ENCODE results near the gene MOAP1.

Gene MOAP1

DNA sequence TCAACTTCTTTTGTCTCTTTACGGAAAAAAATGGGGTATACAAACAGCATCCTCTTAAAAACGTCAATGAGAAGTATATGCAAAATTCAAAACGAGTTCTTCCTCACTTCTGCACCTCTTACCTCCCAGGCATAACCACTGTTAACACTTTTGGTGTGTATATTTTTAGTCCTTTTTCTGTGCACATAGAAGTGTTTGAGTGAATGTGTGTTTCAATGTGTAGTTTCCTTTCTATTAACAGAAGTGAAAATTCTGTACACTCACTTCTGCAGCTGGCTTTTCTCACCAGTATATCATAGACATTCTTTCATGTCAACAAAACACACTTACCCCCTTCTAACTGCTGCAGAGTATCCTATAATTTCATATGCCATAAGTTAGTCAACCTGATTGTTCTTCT lies 27.7 kb upstream of the MOAP1 start:
- H3K36me3 ChIP-seq (ENCODE audit: control insufficient read depth in 2 of 2, insufficient read depth in 2 of 2, low read length in 2 of 2), result peaks cover 25 to 26% of the 10 kb centered on the region in 2 donors

DNA sequence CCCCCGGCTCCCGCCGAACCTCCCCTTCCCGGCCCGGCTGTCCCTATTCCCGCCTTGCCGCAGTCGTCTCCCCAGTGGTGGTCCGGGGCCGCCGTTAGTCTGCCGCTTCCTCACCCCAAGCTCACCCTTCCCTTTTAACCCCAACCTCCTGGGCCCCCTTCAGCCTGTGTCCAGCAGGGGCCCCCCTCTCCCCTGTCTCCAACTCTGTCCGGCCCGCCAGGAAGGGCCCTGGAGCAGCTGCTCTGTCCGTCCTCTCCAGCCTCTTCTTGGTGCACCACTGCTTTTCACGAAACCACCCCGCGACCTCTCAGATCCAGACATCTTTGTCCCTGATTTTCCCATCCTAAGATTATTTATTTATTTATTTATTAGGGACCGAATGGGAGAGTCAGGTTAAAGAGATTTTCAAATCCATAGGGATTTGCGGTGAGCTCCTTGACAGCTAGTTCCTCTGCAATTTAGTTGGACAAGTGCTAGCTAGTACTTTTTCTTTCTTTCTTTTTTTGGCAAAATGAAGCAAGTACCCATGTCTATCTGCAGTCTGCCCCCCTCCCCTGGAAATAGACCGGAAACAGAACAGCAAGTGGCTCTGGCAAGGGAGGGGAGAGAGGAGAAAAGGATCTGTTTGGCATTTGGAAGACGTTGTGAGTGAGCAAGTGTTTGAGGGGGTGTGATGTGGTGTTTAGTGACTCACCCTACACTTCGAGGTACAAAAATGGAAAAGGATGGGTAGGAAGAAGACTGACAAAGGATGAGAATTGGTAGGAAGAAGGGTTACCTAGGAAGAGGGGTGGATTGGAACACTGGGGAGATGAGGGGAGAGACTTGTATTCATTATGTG lies 23.0 kb upstream of the MOAP1 start:
- H3K9me3 ChIP-seq (ENCODE audit: control insufficient read depth in 2 of 2, low read length in 2 of 2), result no peaks in the 10 kb centered on the region
- H3K4me3 ChIP-seq (ENCODE audit: low read length in 2 of 2), result peak overlapping the region; percentile 94 to 96
- H3K27me3 ChIP-seq (ENCODE audit: control insufficient read depth in 1 of 2, insufficient read depth in 2 of 2, low read length in 2 of 2), result no peaks in the 10 kb centered on the region
- H3K4me1 ChIP-seq (ENCODE audit: control insufficient read depth, insufficient read depth, low read length), result peaks cover 15% of the 10 kb centered on the region
- peak overlapping the region; percentile 74 for H3K27ac ChIP-seq (ENCODE audit: low read length)
- peaks cover 6% of the 10 kb centered on the region in 2 donors for H3K36me3 ChIP-seq (ENCODE audit: control insufficient read depth in 2 of 2, insufficient read depth in 2 of 2, low read length in 2 of 2)
- peak overlapping the region; percentile 82 to 86 for H3K9ac ChIP-seq (ENCODE audit: low read length in 2 of 2)

More for the DNA sequence above, 27.7 kb upstream of the MOAP1 start:
- H3K9ac ChIP-seq (ENCODE audit: low read length in 2 of 2), result no peak overlapping the region
- peaks cover 6% of the 10 kb centered on the region for H3K4me1 ChIP-seq (ENCODE audit: control insufficient read depth, insufficient read depth, low read length)
- no peaks in the 10 kb centered on the region for H3K27me3 ChIP-seq (ENCODE audit: control insufficient read depth in 1 of 2, insufficient read depth in 2 of 2, low read length in 2 of 2)
- no peak overlapping the region for H3K4me3 ChIP-seq (ENCODE audit: low read length in 2 of 2)
- H3K27ac ChIP-seq (ENCODE audit: low read length), result no peak overlapping the region
- no peaks in the 10 kb centered on the region for H3K9me3 ChIP-seq (ENCODE audit: control insufficient read depth in 2 of 2, low read length in 2 of 2)

DNA sequence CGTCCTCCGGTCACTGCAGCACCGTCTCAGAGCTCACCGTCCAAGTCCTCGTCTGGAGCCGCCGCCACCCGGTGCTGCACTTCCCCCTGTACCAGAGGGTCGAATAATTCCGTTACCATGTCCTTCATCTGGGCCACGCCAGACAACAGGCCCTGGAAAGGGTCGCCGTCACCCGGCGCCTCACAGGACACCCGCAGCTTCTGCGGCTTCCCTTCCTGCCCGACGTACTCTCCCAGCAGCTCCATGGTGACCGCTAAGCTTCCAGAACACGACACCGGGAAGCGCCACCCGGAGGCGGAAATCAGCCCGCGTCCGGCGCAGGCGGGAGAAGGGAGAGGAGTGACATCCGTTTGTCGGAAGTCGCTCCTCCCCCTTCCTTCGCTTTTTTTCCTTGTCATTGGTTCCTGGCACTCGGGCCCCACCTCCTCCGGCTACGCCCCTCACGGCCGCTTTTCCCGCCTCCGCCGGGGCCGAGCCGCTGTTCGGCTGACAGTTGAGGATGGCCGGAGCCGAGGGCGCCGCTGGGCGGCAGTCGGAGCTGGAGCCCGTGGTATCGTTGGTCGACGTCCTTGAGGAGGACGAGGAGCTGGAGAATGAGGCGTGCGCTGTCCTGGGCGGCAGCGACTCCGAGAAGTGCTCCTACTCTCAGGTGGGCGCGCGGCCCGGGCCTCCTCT lies 22.2 kb upstream of the MOAP1 start, which contains the start of the genes GON7 and UBR7:
GON7 (minus strand) TSS at position 273 of the 675 bp plus-strand sequence; CDS start at position 245, 28 bp downstream.
UBR7 (plus strand) TSS at position 464 of the 675 bp plus-strand sequence; CDS start at position 500, 36 bp downstream.
- Histone ChIP-seq H3K27me3 (ENCODE audit: control insufficient read depth in 1 of 2, insufficient read depth in 2 of 2, low read length in 2 of 2) (no peaks in the 10 kb centered on the region), H3K27ac (ENCODE audit: low read length) (peak within 1 kb of the TSS; percentile 74), H3K36me3 (ENCODE audit: control insufficient read depth in 2 of 2, insufficient read depth in 2 of 2, low read length in 2 of 2) (no peaks in the 10 kb centered on the region), H3K9me3 (ENCODE audit: control insufficient read depth in 2 of 2, low read length in 2 of 2) (no peaks in the 10 kb centered on the region), H3K9ac (ENCODE audit: low read length in 2 of 2) (peak within 1 kb of the TSS; percentile 82 to 87), H3K4me3 (ENCODE audit: low read length in 2 of 2) (peak within 1 kb of the TSS; percentile 94 to 96), H3K4me1 (ENCODE audit: control insufficient read depth, insufficient read depth, low read length) (peaks cover 15% of the 10 kb centered on the region)

DNA sequence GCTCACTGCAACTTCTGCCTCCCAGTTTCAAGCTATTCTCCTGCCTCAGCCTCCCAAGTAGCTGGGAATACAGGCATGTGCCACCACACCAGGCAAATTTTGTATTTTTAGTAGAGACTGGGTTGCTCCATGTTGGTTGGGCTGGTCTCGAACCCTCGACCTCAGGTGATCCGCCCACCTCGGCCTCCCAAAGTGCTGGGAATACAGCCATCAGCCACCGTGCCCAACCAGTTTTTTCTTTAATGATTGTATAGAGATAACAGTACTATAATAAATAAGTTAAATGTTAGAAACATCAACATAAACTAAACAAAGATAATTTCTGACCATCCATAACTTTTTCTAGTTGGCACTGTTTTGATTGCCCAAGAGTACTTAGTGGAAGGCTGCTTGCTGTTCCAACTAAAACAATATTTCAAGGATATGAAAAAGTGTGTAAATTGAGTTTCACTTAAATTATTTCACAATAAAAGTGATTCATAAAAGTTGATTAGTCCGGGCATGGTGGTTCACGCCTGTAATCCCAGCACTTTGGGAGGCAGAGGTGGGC lies 16.5 kb upstream of the MOAP1 start:
- Histone ChIP-seq H3K36me3 (ENCODE audit: control insufficient read depth in 2 of 2, insufficient read depth in 2 of 2, low read length in 2 of 2) (no peaks in the 10 kb centered on the region), H3K9ac (ENCODE audit: low read length in 2 of 2) (no peak overlapping the region), H3K27me3 (ENCODE audit: control insufficient read depth in 1 of 2, insufficient read depth in 2 of 2, low read length in 2 of 2) (no peaks in the 10 kb centered on the region), H3K9me3 (ENCODE audit: control insufficient read depth in 2 of 2, low read length in 2 of 2) (no peaks in the 10 kb centered on the region), H3K4me3 (ENCODE audit: low read length in 2 of 2) (no peak overlapping the region), H3K4me1 (ENCODE audit: control insufficient read depth, insufficient read depth, low read length) (peaks cover 5% of the 10 kb centered on the region), H3K27ac (ENCODE audit: low read length) (no peak overlapping the region)

DNA sequence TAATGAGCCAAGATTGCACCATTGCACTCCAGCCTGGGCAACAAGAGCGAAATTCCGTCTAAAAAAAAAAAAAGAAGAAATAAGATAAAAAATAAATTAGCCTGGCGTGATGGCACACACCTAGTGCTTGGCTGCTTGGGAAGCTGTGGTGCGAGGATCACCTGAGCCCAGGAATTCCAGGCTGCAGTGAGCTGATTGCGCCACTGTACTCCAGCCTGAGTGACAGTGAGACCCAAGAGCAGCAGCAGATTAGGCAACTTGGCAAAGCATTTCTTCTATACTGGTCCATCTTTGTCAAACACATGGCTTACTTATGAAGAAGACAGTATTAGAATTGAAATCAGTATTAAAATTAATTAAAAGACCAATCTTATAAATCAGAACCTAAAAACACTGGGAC lies 15.9 kb upstream of the MOAP1 start:
- Histone ChIP-seq H3K36me3 (ENCODE audit: control insufficient read depth in 2 of 2, insufficient read depth in 2 of 2, low read length in 2 of 2) (no peaks in the 10 kb centered on the region), H3K9ac (ENCODE audit: low read length in 2 of 2) (no peak overlapping the region), H3K27ac (ENCODE audit: low read length) (no peak overlapping the region), H3K9me3 (ENCODE audit: control insufficient read depth in 2 of 2, low read length in 2 of 2) (no peaks in the 10 kb centered on the region), H3K4me3 (ENCODE audit: low read length in 2 of 2) (no peak overlapping the region), H3K4me1 (ENCODE audit: control insufficient read depth, insufficient read depth, low read length) (no peaks in the 10 kb centered on the region), H3K27me3 (ENCODE audit: control insufficient read depth in 1 of 2, insufficient read depth in 2 of 2, low read length in 2 of 2) (no peaks in the 10 kb centered on the region)

DNA sequence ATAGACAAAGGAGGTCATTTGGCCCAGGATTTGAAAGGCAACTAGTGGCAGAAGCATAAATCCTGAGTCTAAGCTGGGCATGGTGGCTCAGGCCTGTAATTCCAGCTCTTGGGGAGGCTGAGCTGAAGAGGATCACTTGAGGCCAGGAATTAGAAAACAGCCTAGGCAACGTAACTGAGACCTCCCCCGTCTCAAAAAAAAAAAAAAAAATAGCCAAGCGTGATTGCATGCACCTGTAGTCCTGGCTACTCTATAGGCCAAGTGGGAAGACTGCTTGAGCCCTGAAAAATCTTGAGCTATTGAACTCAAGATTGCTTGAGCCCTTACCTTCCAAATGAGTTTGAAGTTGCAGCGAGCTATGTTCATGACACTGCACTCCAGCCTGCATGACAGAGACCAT lies 14.3 kb upstream of the MOAP1 start:
- Histone ChIP-seq H3K4me1 (ENCODE audit: control insufficient read depth, insufficient read depth, low read length) (no peaks in the 10 kb centered on the region), H3K36me3 (ENCODE audit: control insufficient read depth in 2 of 2, insufficient read depth in 2 of 2, low read length in 2 of 2) (no peaks in the 10 kb centered on the region), H3K9me3 (ENCODE audit: control insufficient read depth in 2 of 2, low read length in 2 of 2) (no peaks in the 10 kb centered on the region), H3K27me3 (ENCODE audit: control insufficient read depth in 1 of 2, insufficient read depth in 2 of 2, low read length in 2 of 2) (no peaks in the 10 kb centered on the region), H3K27ac (ENCODE audit: low read length) (no peak overlapping the region), H3K9ac (ENCODE audit: low read length in 2 of 2) (no peak overlapping the region), H3K4me3 (ENCODE audit: low read length in 2 of 2) (no peak overlapping the region)

DNA sequence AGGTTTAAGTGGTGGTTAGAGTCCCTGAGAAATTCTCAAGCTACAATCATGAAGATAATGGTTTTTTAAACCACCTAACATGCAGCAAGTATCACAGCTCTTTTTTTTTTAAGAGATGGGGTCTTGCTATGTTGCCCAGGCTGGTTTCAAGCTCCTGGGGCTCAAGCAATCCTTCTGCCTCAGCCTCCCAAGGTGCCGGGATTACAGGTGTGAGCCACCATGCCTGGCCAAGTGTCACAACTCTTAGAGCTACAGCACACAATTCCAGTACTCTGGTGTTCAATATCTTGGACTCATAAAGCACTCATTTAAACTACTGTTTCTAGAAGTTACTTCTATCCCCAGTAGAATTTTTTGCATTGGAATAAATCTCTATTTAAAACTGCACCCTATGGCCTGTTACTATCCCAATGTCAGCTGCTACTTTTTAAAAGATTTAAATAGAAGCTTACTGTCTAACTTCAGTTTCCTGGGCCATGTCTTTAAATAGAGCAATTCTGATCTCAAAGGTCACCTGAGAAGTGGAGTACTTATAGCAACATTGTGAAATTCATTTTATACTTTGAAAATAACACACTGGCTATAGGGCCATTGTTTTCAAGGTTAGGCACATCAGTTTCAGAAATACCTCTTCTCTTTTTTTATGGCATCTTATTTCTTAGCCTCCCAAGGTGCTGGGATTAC lies 10.8 kb upstream of the MOAP1 start:
- peak overlapping the region in 1 of 2 donors; percentile 9 for H3K9ac ChIP-seq (ENCODE audit: low read length in 2 of 2)
- H3K4me3 ChIP-seq (ENCODE audit: low read length in 2 of 2), result no peak overlapping the region
- no peaks in the 10 kb centered on the region for H3K27me3 ChIP-seq (ENCODE audit: control insufficient read depth in 1 of 2, insufficient read depth in 2 of 2, low read length in 2 of 2)
- H3K9me3 ChIP-seq (ENCODE audit: control insufficient read depth in 2 of 2, low read length in 2 of 2), result no peaks in the 10 kb centered on the region
- H3K27ac ChIP-seq (ENCODE audit: low read length), result no peak overlapping the region
- no peaks in the 10 kb centered on the region for H3K36me3 ChIP-seq (ENCODE audit: control insufficient read depth in 2 of 2, insufficient read depth in 2 of 2, low read length in 2 of 2)
- no peaks in the 10 kb centered on the region for H3K4me1 ChIP-seq (ENCODE audit: control insufficient read depth, insufficient read depth, low read length)

DNA sequence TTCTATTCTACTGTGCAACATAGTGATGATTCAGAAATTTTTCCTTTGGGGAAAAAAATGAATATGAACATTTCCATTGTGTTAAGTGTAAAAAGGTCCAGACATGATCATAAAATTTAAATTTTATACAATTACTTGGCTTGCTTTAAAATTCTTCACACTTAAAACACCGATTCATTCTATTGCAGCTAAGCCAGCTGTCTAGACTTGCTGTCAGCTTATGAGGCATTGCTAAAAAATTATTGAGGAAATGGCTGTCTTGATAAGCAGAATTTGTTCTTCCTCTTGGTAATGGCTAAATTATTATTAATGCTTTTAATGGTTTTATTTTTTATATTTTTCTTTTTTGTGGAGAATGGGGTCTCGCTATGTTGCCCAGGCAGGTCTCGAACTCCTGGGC lies 2.3 kb upstream of the MOAP1 start:
- Histone ChIP-seq H3K9me3 (ENCODE audit: control insufficient read depth in 2 of 2, low read length in 2 of 2) (no peaks in the 10 kb centered on the region), H3K4me3 (ENCODE audit: low read length in 2 of 2) (no peak overlapping the region), H3K4me1 (ENCODE audit: control insufficient read depth, insufficient read depth, low read length) (peaks cover 22% of the 10 kb centered on the region), H3K27me3 (ENCODE audit: control insufficient read depth in 1 of 2, insufficient read depth in 2 of 2, low read length in 2 of 2) (no peaks in the 10 kb centered on the region), H3K27ac (ENCODE audit: low read length) (no peak overlapping the region), H3K9ac (ENCODE audit: low read length in 2 of 2) (no peak overlapping the region), H3K36me3 (ENCODE audit: control insufficient read depth in 2 of 2, insufficient read depth in 2 of 2, low read length in 2 of 2) (peaks cover 9% of the 10 kb centered on the region in 2 donors)

DNA sequence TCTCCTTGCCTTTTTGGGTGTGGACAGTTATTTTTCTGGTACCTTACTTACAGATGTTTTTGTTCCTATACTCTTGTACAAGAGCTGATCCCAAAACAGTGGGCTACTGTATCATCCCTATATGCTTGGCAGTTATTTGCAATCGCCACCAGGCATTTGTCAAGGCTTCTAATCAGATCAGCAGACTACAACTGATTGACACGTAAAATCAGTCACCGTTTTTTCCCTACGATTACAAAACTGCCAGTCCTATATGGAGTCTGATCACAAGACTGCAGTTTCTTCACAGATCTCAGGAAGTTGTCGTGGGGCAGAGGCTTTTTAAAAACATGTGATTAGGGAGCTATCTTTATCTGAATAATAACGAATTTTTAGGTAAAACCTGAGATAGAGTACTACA lies 1.8 kb upstream of the MOAP1 start:
- no peak overlapping the region for H3K9ac ChIP-seq (ENCODE audit: low read length in 2 of 2)
- H3K27ac ChIP-seq (ENCODE audit: low read length), result no peak overlapping the region
- peaks cover 22% of the 10 kb centered on the region for H3K4me1 ChIP-seq (ENCODE audit: control insufficient read depth, insufficient read depth, low read length)
- H3K27me3 ChIP-seq (ENCODE audit: control insufficient read depth in 1 of 2, insufficient read depth in 2 of 2, low read length in 2 of 2), result no peaks in the 10 kb centered on the region
- H3K36me3 ChIP-seq (ENCODE audit: control insufficient read depth in 2 of 2, insufficient read depth in 2 of 2, low read length in 2 of 2), result peaks cover 9% of the 10 kb centered on the region in 2 donors
- H3K4me3 ChIP-seq (ENCODE audit: low read length in 2 of 2), result peak overlapping the region in 1 of 2 donors; percentile 8
- H3K9me3 ChIP-seq (ENCODE audit: control insufficient read depth in 2 of 2, low read length in 2 of 2), result no peaks in the 10 kb centered on the region

DNA sequence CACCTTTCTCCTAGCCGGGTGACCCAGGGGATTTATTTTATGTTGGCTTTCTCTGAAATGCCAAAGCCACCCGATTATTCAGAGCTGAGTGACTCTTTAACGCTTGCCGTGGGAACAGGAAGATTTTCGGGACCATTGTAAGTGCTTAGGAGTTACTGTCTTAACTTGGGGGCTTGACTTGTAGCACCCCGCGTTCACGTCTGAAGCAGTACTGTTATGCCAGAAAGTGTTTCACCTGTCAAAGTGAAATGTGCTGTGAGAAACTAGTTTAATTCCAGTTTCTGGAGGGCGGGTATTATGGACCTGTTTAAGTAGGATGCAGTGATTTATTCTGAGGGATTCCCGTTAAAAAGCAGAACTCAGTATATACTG lies 638 bp upstream of the MOAP1 start:
- peak overlapping the region; percentile 85 for H3K27ac ChIP-seq (ENCODE audit: low read length)
- H3K9ac ChIP-seq (ENCODE audit: low read length in 2 of 2), result peak overlapping the region; percentile 76 to 95

More for the DNA sequence above, 638 bp upstream of the MOAP1 start:
- Histone ChIP-seq H3K4me1 (ENCODE audit: control insufficient read depth, insufficient read depth, low read length) (peaks cover 22% of the 10 kb centered on the region), H3K9me3 (ENCODE audit: control insufficient read depth in 2 of 2, low read length in 2 of 2) (no peaks in the 10 kb centered on the region), H3K27me3 (ENCODE audit: control insufficient read depth in 1 of 2, insufficient read depth in 2 of 2, low read length in 2 of 2) (no peaks in the 10 kb centered on the region), H3K36me3 (ENCODE audit: control insufficient read depth in 2 of 2, insufficient read depth in 2 of 2, low read length in 2 of 2) (peaks cover 9% of the 10 kb centered on the region in 2 donors), H3K4me3 (ENCODE audit: low read length in 2 of 2) (peak overlapping the region; percentile 70 to 96)
